ENCODE measurements around the gene PRRX2. TPM values are rescaled to one million over a fixed set of nuclear protein-coding genes. Genes with fewer than 3 reads are reported as not detected.

Gene PRRX2
- total RNA-seq = 1 to 10 TPM in 2 of 10 donors, under 1 TPM in 8; 0.21 to 1.2 (median 0.45) TPM
- polyA plus RNA-seq = 1 to 10 TPM in 1 of 2 donors, under 1 TPM in 1; 0.29 to 3.0 TPM
- long read RNA-seq, donor 1 = 0 reads
- long read RNA-seq, donor 2, partial matches to known transcripts = 0 of 2 reads
- long read RNA-seq, donor 2, other reads (novel, unspliced or antisense) = 0 of 2 reads
- long read RNA-seq, donor 3 = 0 reads

GRCh38 chr9:129665389-129665775 lies at the start of gene PRRX2:
TSS of gene PRRX2 (plus strand) at chr9:129665647. CDS start at chr9:129665868, 221 bp downstream.
- peak in 1 of 2 donors; percentile 44 for DNase-seq
- 0% methylated on average over 11 to 37 of the region's 37 CpGs for WGBS, 2 donors
- H3K27ac ChIP-seq = peak within 1 kb of the TSS in 2 of 10 donors; percentile 22 to 31
- peak within 1 kb of the TSS; percentile 14 to 57 (median 46) for H3K4me3 ChIP-seq
- intact Hi-C loops (cut with DNase I) = no loop called here
- H3K4me1 ChIP-seq = peaks cover 0 to 17% (median 5%) of the 10 kb centered on the region in 9 donors
- peak in 7 of 8 donors; percentile 46 to 74 (median 54) for ATAC-seq
- TF ChIP-seq CTCF (IDR thresholded peaks at IDR 0.05) = no peak
- H3K36me3 ChIP-seq = no peaks in the 10 kb centered on the region
- H3K27me3 ChIP-seq = peaks cover 5 to 61% (median 45%) of the 10 kb centered on the region in 7 donors
- H3K9me3 ChIP-seq = no peaks in the 10 kb centered on the region

GRCh38 chr9:129617167-129617566 lies 48.3 kb upstream of the PRRX2 start:
- ATAC-seq (no peak), DNase-seq (no peak)
- H3K27ac ChIP-seq = no peak overlapping the region
- 9 to 11% methylated on average over 1 of the region's 1 CpG for WGBS, 2 donors
- H3K36me3 ChIP-seq = no peaks in the 10 kb centered on the region
- H3K27me3 ChIP-seq = peaks cover 0 to 33% (median 3%) of the 10 kb centered on the region in 7 donors
- no peak overlapping the region for H3K4me3 ChIP-seq
- no peaks in the 10 kb centered on the region for H3K9me3 ChIP-seq
- peak in 4 of 9 donors; percentile 14 to 46 (median 34) for TF ChIP-seq CTCF (IDR thresholded peaks at IDR 0.05)
- H3K4me1 ChIP-seq = peaks cover 6 to 13% (median 11%) of the 10 kb centered on the region in 9 donors
- intact Hi-C loops (cut with DNase I) = loop anchor here in 3 of 10 donors (10.0 kb wide), 3 partner anchors 212 to 292 kb away; no protein-coding TSS in a partner anchor

GRCh38 chr9:129619787-129620668 lies 45.4 kb upstream of the PRRX2 start:
- no peaks in the 10 kb centered on the region for H3K36me3 ChIP-seq
- intact Hi-C loops (cut with DNase I) = loop anchor here in 3 of 10 donors (10.0 kb wide), 3 partner anchors 215 to 295 kb away; no protein-coding TSS in a partner anchor
- peak in 3 of 9 donors; percentile 12 to 27 (median 19) for TF ChIP-seq CTCF (IDR thresholded peaks at IDR 0.05)
- WGBS, 2 donors = 1% methylated on average over 58 to 82 of the region's 82 CpGs
- ATAC-seq = peak in 6 of 8 donors; percentile 8 to 64 (median 28)
- peaks cover 0 to 33% (median 3%) of the 10 kb centered on the region in 7 donors for H3K27me3 ChIP-seq
- no peak for DNase-seq
- H3K9me3 ChIP-seq = no peaks in the 10 kb centered on the region
- peak overlapping the region in 4 of 10 donors; percentile 14 to 58 (median 39) for H3K27ac ChIP-seq
- H3K4me1 ChIP-seq = peaks cover 6 to 25% (median 11%) of the 10 kb centered on the region in 9 donors
- peak overlapping the region; percentile 20 to 71 (median 51) for H3K4me3 ChIP-seq

GRCh38 chr9:129620669-129621295 lies 44.7 kb upstream of the PRRX2 start, which contains the start of gene C9orf50:
TSS of gene C9orf50 (minus strand) at chr9:129621101. CDS start at chr9:129620574, 527 bp downstream.
- DNase-seq (no peak), ATAC-seq (no peak)
- no peaks in the 10 kb centered on the region for H3K36me3 ChIP-seq
- H3K4me1 ChIP-seq = peaks cover 6 to 33% (median 16%) of the 10 kb centered on the region in 9 donors
- no peaks in the 10 kb centered on the region for H3K9me3 ChIP-seq
- H3K27ac ChIP-seq = peak within 1 kb of the TSS in 4 of 10 donors; percentile 14 to 58 (median 39)
- H3K27me3 ChIP-seq = peaks cover 0 to 33% (median 3%) of the 10 kb centered on the region in 7 donors
- TF ChIP-seq CTCF (IDR thresholded peaks at IDR 0.05) = no peak
- H3K4me3 ChIP-seq = peak within 1 kb of the TSS; percentile 20 to 71 (median 51)
- WGBS, 2 donors = 21 to 22% methylated on average over 21 of the region's 21 CpGs
- intact Hi-C loops (cut with DNase I) = no loop called here
